ENCODE results near the gene RAB4A.

Gene RAB4A

GRCh38 chr1:229266274-229266673, 4.6 kb upstream of the RAB4A start:
- Histone ChIP-seq H3K4me2 (ENCODE audit: low read depth, low read length) (no peak overlapping the region), H4K20me1 (ENCODE audit: insufficient read depth, low read length) (no peaks in the 10 kb centered on the region), H3K9me3 (replicated peaks; ENCODE audit: insufficient read depth, low read length) (no peaks in the 10 kb centered on the region), H2AFZ (ENCODE audit: low read length) (no peak overlapping the region), H3F3A (ENCODE audit: insufficient read depth, low read length) (peaks cover 10% of the 10 kb centered on the region), H3K9me2 (replicated peaks; ENCODE audit: insufficient read depth, low read length) (no peaks in the 10 kb centered on the region), H3K4me3 (ENCODE audit: low read length) (no peak overlapping the region), H3K4me1 (ENCODE audit: low read length) (no peaks in the 10 kb centered on the region), H3K27ac (ENCODE audit: low read length) (no peak overlapping the region), H3K79me2 (ENCODE audit: low read length) (no peaks in the 10 kb centered on the region), H3K36me3 (replicated peaks; ENCODE audit: insufficient read depth, low read length) (no peaks in the 10 kb centered on the region), H3K9ac (ENCODE audit: low read length) (no peak overlapping the region), H3K27me3 (replicated peaks; ENCODE audit: insufficient read depth, low read length) (no peaks in the 10 kb centered on the region)
- TF ChIP-seq EZH2phosphoT487 (IDR thresholded peaks at IDR 0.05; ENCODE audit: low read length) (no peak), EZH2 (optimal IDR thresholded peaks at IDR 0.05; ENCODE audit: low read depth, low read length) (no peak), CTCF (IDR thresholded peaks at IDR 0.05; ENCODE audit: low read length) (no peak)
- no peak for DNase-seq

GRCh38 chr1:229266832-229267500, 3.9 kb upstream of the RAB4A start:
- Histone ChIP-seq H3K4me2 (ENCODE audit: low read depth, low read length) (no peak overlapping the region), H3K36me3 (replicated peaks; ENCODE audit: insufficient read depth, low read length) (no peaks in the 10 kb centered on the region), H3K4me1 (ENCODE audit: low read length) (no peaks in the 10 kb centered on the region), H3K4me3 (ENCODE audit: low read length) (no peak overlapping the region), H2AFZ (ENCODE audit: low read length) (no peak overlapping the region), H3K79me2 (ENCODE audit: low read length) (peaks cover 6% of the 10 kb centered on the region), H3K9ac (ENCODE audit: low read length) (no peak overlapping the region), H3F3A (ENCODE audit: insufficient read depth, low read length) (peaks cover 15% of the 10 kb centered on the region), H4K20me1 (ENCODE audit: insufficient read depth, low read length) (no peaks in the 10 kb centered on the region), H3K9me2 (replicated peaks; ENCODE audit: insufficient read depth, low read length) (no peaks in the 10 kb centered on the region), H3K9me3 (replicated peaks; ENCODE audit: insufficient read depth, low read length) (no peaks in the 10 kb centered on the region), H3K27me3 (replicated peaks; ENCODE audit: insufficient read depth, low read length) (no peaks in the 10 kb centered on the region), H3K27ac (ENCODE audit: low read length) (no peak overlapping the region)
- TF ChIP-seq EZH2 (optimal IDR thresholded peaks at IDR 0.05; ENCODE audit: low read depth, low read length) (no peak), CTCF (IDR thresholded peaks at IDR 0.05; ENCODE audit: low read length) (no peak), EZH2phosphoT487 (IDR thresholded peaks at IDR 0.05; ENCODE audit: low read length) (no peak)
- DNase-seq: no peak

- H3F3A ChIP-seq (ENCODE audit: insufficient read depth, low read length): peaks cover 15% of the 10 kb centered on the region
- no peak for DNase-seq
- H3K9me3 ChIP-seq (replicated peaks; ENCODE audit: insufficient read depth, low read length): no peaks in the 10 kb centered on the region
Measured at GRCh38 chr1:229268505-229268904, 2.4 kb upstream of the RAB4A start.

More at GRCh38 chr1:229268505-229268904, 2.4 kb upstream of the RAB4A start:
- Histone ChIP-seq H3K27ac (ENCODE audit: low read length) (no peak overlapping the region), H3K9ac (ENCODE audit: low read length) (no peak overlapping the region), H2AFZ (ENCODE audit: low read length) (no peak overlapping the region), H3K36me3 (replicated peaks; ENCODE audit: insufficient read depth, low read length) (no peaks in the 10 kb centered on the region), H3K4me3 (ENCODE audit: low read length) (no peak overlapping the region), H3K4me1 (ENCODE audit: low read length) (peaks cover 9% of the 10 kb centered on the region), H3K79me2 (ENCODE audit: low read length) (peaks cover 21% of the 10 kb centered on the region), H3K9me2 (replicated peaks; ENCODE audit: insufficient read depth, low read length) (no peaks in the 10 kb centered on the region), H3K27me3 (replicated peaks; ENCODE audit: insufficient read depth, low read length) (no peaks in the 10 kb centered on the region), H4K20me1 (ENCODE audit: insufficient read depth, low read length) (no peaks in the 10 kb centered on the region), H3K4me2 (ENCODE audit: low read depth, low read length) (no peak overlapping the region)
- no peak for TF ChIP-seq EZH2phosphoT487 (IDR thresholded peaks at IDR 0.05; ENCODE audit: low read length)
- no peak for TF ChIP-seq EZH2 (optimal IDR thresholded peaks at IDR 0.05; ENCODE audit: low read depth, low read length)
- no peak for TF ChIP-seq CTCF (IDR thresholded peaks at IDR 0.05; ENCODE audit: low read length)

Data from MM.1S (cell line).